WI38 (cell line): ENCODE data around the gene CYLD.

Experiments
- H3K4me3 ChIP-seq: 2 replicates; pipeline ENCODE4 v1.5.1; 2011; ENCODE audit warnings: low read depth, mild to moderate bottlenecking, control low read depth, low read length
- TF ChIP-seq, protein P1 (sequence below): IDR thresholded peaks from 2 replicates; pipeline ENCODE4 v1.5.1; 2012; ENCODE audit warnings: low read depth, mild to moderate bottlenecking, control low read depth, low read length

Gene CYLD

GRCh38 chr16:50712560-50712898 lies 29.4 kb upstream of the CYLD start:
- TF ChIP-seq, protein P1, sequence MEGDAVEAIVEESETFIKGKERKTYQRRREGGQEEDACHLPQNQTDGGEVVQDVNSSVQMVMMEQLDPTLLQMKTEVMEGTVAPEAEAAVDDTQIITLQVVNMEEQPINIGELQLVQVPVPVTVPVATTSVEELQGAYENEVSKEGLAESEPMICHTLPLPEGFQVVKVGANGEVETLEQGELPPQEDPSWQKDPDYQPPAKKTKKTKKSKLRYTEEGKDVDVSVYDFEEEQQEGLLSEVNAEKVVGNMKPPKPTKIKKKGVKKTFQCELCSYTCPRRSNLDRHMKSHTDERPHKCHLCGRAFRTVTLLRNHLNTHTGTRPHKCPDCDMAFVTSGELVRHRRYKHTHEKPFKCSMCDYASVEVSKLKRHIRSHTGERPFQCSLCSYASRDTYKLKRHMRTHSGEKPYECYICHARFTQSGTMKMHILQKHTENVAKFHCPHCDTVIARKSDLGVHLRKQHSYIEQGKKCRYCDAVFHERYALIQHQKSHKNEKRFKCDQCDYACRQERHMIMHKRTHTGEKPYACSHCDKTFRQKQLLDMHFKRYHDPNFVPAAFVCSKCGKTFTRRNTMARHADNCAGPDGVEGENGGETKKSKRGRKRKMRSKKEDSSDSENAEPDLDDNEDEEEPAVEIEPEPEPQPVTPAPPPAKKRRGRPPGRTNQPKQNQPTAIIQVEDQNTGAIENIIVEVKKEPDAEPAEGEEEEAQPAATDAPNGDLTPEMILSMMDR, result no peak
- no peak overlapping the region for H3K4me3 ChIP-seq

- TF ChIP-seq, protein P1, result no peak
- no peak overlapping the region for H3K4me3 ChIP-seq
These were observed 28.9 kb upstream of the CYLD start for GRCh38 chr16:50712956-50713355.

DNA sequence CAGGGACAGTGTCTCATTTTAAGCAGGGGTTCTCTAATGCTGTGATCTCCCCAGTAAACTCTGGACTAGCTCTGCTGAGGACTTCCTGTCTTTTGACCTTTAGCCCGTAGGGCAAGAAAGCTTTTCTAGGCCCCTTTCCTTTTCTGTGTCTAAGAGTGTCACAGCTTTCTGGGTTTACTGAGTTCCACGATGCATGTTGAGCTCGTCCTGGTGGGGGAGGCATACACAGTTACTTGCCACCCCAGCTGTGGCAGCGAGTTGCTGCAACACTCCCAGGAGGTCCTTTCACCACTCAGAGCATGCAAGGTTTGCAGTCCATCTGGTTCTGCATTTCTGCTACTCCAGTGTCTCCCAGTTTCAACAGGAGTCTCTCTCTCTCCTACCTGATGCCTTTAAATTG lies 24.8 kb upstream of the CYLD start:
- TF ChIP-seq, protein P1, result no peak
- no peak overlapping the region for H3K4me3 ChIP-seq

DNA sequence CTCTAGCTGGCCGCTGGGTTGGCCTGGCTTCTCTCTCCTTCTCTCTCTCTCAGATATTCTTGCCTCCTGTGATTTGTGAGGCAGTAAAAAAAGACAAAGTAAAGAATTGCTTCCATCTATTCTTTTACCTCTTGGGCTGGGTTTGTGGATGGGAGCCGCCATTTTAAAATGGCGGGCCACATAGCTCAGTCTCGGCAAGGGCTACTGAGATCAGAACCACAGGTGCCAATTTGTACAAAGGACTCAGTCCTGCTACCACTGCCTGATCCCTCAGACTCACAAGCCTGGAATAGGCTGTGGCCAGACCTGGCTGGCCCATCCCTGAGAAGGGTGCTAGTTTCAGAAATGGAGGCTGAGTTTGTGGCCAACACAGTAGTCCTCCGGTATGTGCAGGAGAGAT lies 24.4 kb upstream of the CYLD start:
- TF ChIP-seq, protein P1, result no peak
- H3K4me3 ChIP-seq, result no peak overlapping the region

- TF ChIP-seq, protein P1, result no peak
- H3K4me3 ChIP-seq, result 0 out of 2 replicates have a peak overlapping the region, but pooled peaks have one; percentile 10
These were observed 23.7 kb upstream of the CYLD start for GRCh38 chr16:50718061-50718760.

- H3K4me3 ChIP-seq, result no peak overlapping the region
- TF ChIP-seq, protein P1, result no peak
These were observed 23.0 kb upstream of the CYLD start for GRCh38 chr16:50718761-50719400.
